ENCODE data around the gene RTTN.

GRCh38 chr18:70126832-70127231 is 78.7 kb downstream of the RTTN start:
- TF ChIP-seq EZH2 (IDR thresholded peaks at IDR 0.05; ENCODE audit: borderline replicate concordance, low read depth, low read length, poor library complexity, severe bottlenecking) (no peak), CTCF (conservative IDR thresholded peaks at IDR 0.05; ENCODE audit: low read depth, low read length) (no peak)
